ENCODE measurements around the gene TRPM3.
"Not testable (repeated sequence)": the region's sequence is repeated elsewhere in the genome, so short reads cannot be mapped to it uniquely, and the experiment has no call there.

Gene TRPM3

DNA sequence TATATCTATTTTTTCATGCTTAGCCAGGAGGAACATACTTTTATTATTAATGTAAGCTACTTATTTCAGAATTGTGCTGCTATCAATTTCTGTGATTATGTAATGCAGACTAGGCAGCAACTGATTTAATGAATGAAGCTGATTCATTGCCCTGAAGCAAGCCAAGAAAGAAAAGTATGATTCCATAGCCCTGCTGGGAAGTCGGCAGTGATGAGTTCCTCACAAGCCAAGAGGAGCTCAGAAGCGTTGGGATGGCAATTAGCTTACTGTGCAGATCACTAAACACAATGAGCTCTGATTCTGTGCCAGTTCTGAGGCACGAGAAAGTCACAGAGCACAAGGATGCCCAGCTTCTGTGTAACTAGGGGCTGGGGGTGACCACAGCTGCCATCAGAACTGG, 452.7 kb downstream of the TRPM3 start:
- no peak overlapping the region for H3K27ac ChIP-seq
- TF ChIP-seq, protein P1, sequence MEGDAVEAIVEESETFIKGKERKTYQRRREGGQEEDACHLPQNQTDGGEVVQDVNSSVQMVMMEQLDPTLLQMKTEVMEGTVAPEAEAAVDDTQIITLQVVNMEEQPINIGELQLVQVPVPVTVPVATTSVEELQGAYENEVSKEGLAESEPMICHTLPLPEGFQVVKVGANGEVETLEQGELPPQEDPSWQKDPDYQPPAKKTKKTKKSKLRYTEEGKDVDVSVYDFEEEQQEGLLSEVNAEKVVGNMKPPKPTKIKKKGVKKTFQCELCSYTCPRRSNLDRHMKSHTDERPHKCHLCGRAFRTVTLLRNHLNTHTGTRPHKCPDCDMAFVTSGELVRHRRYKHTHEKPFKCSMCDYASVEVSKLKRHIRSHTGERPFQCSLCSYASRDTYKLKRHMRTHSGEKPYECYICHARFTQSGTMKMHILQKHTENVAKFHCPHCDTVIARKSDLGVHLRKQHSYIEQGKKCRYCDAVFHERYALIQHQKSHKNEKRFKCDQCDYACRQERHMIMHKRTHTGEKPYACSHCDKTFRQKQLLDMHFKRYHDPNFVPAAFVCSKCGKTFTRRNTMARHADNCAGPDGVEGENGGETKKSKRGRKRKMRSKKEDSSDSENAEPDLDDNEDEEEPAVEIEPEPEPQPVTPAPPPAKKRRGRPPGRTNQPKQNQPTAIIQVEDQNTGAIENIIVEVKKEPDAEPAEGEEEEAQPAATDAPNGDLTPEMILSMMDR (IDR thresholded peaks at IDR 0.05) = no peak
- no peak overlapping the region for H3K4me3 ChIP-seq
- no peak for DNase-seq (ENCODE audit: low spot score)

DNA sequence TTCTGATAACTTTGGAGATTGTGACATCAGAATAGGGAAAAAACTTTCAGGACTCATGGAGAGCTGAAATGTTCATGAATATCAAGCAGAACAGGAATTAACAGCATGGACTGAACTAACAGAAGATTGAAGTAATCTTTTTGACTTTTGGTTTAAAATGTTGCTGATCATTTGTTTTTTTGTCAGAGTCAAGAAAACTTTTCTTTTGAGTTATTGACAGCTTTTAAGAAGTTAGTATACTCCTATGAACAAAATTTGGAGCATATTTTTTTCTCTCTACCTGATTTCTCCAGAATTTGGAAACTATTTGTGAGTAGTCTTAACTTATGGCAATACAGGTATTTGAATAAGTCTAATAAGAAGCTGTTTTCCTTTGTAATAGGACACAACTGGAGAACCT, 462.7 kb downstream of the TRPM3 start:
- DNase-seq (ENCODE audit: low spot score) = no peak
- TF ChIP-seq, protein P1 (IDR thresholded peaks at IDR 0.05) = no peak
- H3K4me3 ChIP-seq = no peak overlapping the region
- H3K27ac ChIP-seq = no peak overlapping the region

DNA sequence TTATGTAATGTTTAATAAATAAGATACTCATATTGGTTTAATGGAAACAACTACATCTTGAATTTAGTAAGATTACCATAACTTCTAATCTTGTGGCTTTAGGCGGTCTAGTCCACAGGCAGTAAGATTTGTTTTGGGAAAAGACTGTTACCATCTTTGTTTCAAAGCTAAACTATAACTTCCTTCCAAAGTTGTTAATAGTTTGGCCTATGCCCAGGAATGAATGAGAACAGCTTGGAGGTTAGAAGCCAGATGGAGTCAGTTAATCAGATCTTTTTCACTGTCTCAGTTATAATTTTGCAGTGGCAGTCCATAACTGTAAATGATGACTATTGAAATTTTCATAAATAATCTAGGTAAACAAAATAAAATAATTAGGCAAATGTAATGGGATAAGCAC, 465.1 kb downstream of the TRPM3 start:
- TF ChIP-seq, protein P1 (IDR thresholded peaks at IDR 0.05) = no peak
- DNase-seq (ENCODE audit: low spot score) = no peak

DNA sequence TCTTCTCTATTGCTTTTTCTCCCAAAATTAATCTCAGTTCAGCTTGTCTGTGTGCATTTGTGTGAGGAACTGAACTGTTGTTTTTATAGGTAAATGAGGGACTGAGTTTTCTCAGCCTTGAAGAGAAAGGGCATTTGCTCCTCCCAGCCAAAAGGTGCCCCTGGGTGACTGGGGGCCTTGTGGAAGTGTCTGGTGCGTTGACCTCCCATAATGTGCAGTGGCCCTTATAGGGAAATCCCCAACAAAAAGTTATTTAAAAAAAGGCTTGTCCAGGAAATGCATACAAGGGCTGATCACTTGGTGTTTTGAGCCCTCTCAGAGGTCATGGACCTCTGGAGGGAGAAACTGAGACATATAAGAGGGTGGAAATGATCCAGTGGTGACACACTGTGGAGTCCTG, 467.3 kb downstream of the TRPM3 start:
- Histone ChIP-seq H3K4me3 (no peak overlapping the region), H3K27ac (no peak overlapping the region)
- TF ChIP-seq, protein P1 (IDR thresholded peaks at IDR 0.05) = no peak
- no peak for DNase-seq (ENCODE audit: low spot score)

More for the DNA sequence above, 465.1 kb downstream of the TRPM3 start:
- Histone ChIP-seq H3K4me3 (no peak overlapping the region), H3K27ac (no peak overlapping the region)

DNA sequence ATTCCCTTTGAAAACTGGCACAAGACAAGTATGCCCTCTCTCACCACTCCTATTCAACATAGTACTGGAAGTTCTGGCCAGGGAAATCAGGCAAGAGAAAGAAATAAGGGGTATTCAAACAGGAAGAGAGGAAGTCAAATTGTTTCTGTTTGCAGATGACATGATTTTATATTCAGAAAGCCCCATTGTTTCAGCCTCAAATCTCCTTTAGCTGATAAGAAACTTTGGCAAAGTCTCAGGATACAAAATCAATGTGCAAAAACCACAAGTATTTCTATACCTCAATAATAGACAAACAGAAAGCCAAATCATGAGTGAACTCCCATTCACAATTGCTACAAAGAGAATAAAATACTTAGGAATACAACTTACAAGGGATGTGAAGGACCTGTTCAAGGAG, 476.8 kb downstream of the TRPM3 start:
- not testable (repeated sequence) for H3K4me3 ChIP-seq; DNase-seq (ENCODE audit: low spot score); H3K27ac ChIP-seq

DNA sequence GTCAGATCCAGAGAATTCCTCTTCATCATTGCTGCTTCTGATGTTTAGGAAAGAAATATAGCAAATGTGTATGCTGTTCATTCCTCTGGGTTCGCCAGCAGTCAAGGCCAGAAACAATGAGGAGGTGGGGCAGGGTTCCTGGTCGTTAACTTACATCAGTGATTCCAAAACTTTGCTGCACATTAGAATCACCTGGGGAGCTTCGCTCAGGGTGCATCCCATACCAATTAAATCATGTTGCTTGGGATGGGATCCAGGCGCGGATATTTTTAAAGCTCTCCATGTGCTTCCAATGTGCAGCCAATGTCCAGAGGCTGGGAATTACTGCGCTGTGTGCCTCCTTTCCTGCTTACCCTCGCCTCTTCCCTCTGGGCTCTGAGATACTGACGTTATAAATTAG, 479.1 kb downstream of the TRPM3 start:
- Histone ChIP-seq H3K4me3 (no peak overlapping the region), H3K27ac (no peak overlapping the region)
- TF ChIP-seq, protein P1 (IDR thresholded peaks at IDR 0.05) = no peak
- no peak for DNase-seq (ENCODE audit: low spot score)

DNA sequence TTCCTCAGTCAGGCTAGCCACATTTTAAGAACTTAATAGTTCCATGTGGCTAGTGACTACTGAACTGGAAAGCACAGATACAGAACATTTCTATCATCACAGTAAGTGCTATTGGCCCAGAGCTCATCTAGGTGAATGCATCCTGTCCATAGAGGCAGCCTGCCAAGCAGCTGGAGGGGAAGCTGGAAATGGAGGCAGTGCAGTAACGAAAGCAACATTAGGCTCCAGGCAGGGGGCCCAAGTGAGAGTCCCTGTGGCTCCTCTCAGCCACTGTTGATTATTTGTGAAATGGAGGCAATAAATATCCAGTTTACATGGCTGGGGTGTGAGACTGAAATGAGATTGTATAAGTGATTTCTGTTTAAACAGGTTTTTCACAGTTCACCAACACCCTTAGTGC, 479.8 kb downstream of the TRPM3 start:
- no peak overlapping the region for H3K4me3 ChIP-seq
- TF ChIP-seq, protein P1 (IDR thresholded peaks at IDR 0.05) = no peak
- DNase-seq (ENCODE audit: low spot score) = no peak
- no peak overlapping the region for H3K27ac ChIP-seq

DNA sequence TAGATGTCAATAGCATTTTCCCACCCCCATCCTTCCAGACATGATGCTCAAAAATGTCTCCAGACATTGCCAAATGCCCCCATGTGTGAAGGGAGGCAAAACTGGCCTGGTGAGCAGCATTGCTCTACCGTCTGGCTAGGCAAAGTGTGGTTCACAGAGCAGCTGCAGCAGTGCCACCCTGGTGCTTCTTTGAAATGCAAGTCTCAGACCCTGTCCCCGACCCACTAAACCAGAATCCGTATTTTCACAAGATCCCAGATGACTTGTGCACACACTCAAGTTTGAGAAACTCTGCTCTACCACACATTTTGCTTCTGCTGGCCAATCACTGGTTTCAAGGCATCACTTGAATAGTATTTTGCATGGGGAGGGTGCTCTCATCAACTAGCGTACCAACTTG, 480.4 kb downstream of the TRPM3 start:
- DNase-seq (ENCODE audit: low spot score) = no peak
- no peak overlapping the region for H3K4me3 ChIP-seq
- no peak overlapping the region for H3K27ac ChIP-seq
- TF ChIP-seq, protein P1 (IDR thresholded peaks at IDR 0.05) = no peak

Measured in coronary artery (tissue), 2 donors.